T-helper 2 cell treated with Interferon-gamma antibody and Interleukin-4, amounts not matched to agents 100 ng/mL and 5 ng/mL, for 36 hours (primary cell): ENCODE measurements around the gene C11orf58. TPM values are rescaled to one million over a fixed set of nuclear protein-coding genes. Genes with fewer than 3 reads are reported as not detected.

Experiments
- intact Hi-C: fragments of 100-400 bp; cut with micrococcal nuclease; formaldehyde crosslinking; loops from one replicate; pipeline ENCODE4 v1.15.1; 2023
- total RNA-seq: library from RNA; stranded (reverse); gene quantifications from 2 replicates; pipeline ENCODE4 v1.2.3, GENCODE V29; 2022

C11orf58 gene
- total RNA-seq, 1 donor from 2014 or later: 118 TPM

GRCh38 chr11:16801288-16801980 lies 63.0 kb downstream of the C11orf58 start:
- intact Hi-C loops: no loop called here

DNA sequence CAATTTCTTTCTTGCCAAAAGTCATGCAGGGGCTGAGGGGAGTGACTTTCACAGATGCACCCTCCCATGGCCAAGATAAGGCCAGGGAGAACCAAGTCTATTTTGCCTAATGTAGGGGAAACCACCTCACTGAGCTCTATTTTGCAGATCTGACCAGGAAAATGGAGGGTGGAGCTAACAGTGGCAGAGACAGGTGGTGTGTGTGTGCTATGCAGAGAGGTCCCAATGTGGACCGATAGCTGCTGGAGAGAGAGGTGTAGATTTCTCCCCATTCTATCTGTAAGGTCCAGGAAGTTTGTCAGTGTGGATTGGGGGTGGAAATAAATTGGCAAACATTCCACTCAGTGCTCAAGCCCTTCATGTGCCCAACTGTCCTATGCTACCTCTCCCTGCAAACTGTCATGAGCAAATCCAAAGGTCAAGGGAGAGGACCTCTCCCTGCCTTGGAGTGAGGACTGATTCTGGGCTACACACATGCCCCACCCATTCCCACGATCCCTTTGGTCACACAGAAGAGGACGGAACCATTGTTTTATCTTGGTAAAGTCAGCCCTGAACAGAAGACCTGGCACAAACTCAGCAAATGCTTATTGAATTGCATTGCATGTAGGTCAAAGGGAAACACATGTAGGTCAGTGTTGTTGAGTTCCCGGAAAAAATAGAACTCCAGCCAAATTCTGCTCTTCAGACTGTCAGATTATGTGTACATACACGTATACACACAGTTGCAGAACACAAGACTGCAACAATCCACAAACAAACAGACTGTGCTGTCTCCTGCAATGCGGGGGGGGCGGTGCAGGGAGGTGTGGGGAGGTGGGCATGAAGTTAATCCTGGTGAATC lies 65.9 kb downstream of the C11orf58 start:
- intact Hi-C loops: no loop called here

GRCh38 chr11:16805938-16806337 lies 67.5 kb downstream of the C11orf58 start:
- intact Hi-C loops: no loop called here

DNA sequence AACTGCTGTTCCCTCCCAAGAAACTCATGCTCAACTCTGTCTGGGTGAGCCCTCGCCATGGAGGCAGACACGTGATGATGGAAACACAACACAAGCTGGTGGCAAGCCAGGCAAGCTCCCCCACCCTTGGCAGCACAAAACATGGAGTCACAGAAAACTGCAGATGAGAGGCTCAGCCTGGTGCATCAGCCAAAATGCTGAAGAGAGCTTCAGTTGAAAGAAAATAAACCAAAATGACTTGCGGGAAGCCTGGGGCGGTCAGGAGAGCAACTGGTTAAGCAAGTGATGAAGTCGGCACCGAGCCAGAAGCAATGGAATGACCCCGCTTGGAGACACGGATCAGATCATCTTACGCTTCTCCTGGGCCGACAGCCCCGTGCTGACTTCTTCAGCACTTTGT lies 68.3 kb downstream of the C11orf58 start:
- intact Hi-C loops: no loop called here

- intact Hi-C loops: no loop called here
Measured at GRCh38 chr11:16807306-16807705, 68.9 kb downstream of the C11orf58 start.
